Measurements from ENCODE around the gene UBE2QL1. TPM values are rescaled to one million over a fixed set of nuclear protein-coding genes. Genes with fewer than 3 reads are reported as not detected.

The UBE2QL1 gene
- total RNA-seq, 1 donor = not detected

GRCh38 chr5:6488021-6488420, 39.4 kb downstream of the UBE2QL1 start:
- DNase-seq (ENCODE audit: low read depth) = no peak
- TF ChIP-seq, protein P1, sequence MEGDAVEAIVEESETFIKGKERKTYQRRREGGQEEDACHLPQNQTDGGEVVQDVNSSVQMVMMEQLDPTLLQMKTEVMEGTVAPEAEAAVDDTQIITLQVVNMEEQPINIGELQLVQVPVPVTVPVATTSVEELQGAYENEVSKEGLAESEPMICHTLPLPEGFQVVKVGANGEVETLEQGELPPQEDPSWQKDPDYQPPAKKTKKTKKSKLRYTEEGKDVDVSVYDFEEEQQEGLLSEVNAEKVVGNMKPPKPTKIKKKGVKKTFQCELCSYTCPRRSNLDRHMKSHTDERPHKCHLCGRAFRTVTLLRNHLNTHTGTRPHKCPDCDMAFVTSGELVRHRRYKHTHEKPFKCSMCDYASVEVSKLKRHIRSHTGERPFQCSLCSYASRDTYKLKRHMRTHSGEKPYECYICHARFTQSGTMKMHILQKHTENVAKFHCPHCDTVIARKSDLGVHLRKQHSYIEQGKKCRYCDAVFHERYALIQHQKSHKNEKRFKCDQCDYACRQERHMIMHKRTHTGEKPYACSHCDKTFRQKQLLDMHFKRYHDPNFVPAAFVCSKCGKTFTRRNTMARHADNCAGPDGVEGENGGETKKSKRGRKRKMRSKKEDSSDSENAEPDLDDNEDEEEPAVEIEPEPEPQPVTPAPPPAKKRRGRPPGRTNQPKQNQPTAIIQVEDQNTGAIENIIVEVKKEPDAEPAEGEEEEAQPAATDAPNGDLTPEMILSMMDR (IDR thresholded peaks at IDR 0.05; ENCODE audit: insufficient read depth, low read depth, low read length) = no peak
- H3K4me3 ChIP-seq (ENCODE audit: low read depth, low read length) = no peak overlapping the region

DNA sequence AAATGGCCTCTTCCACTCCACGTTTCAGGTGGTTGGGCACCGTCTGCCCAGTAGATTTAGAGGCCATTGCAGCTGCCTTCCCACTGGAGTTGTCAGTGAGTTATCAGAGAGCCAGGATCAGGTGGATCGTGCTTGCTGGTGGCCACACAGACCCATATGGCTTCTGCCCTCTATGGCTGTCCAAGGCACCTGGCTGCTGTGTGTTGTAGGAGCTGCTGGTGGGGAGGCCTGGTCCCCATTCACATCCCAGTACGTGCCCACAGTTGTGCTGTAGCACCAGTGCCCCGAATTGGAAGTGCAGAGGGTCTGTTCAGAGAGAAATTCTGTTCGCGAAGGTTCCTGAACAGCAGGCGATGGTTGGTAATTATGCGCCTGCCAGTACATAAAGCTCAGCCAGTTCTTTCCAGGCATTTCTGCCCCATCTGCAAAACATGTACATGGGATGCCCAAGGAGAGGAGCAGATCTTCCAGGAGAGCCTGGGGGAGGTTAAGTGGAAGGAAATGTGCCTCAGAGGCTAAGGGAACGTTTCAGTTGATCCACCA, 41.1 kb downstream of the UBE2QL1 start:
- TF ChIP-seq, protein P1 (IDR thresholded peaks at IDR 0.05; ENCODE audit: insufficient read depth, low read depth, low read length) = no peak
- DNase-seq (ENCODE audit: low read depth) = no peak
- H3K4me3 ChIP-seq (ENCODE audit: low read depth, low read length) = no peak overlapping the region

DNA sequence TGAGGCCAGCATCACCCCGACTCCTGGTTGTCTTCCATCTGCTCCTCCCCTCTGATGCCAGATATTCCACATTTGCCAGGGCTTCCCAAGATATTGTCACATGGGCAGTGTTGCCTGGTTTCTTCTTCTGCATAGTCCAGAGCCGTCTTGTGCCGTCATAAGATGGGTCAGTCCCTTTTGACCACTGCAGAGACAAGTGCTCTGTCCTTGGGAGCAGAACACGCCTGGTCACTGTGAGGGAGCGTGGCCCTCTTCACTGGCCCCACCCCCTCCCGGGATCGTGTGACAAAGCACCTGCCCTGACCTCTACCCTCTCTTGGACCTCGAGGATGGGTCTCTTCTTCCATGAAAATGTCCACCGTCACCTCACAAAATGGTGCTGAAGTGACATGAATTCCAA, 41.6 kb downstream of the UBE2QL1 start:
- DNase-seq (ENCODE audit: low read depth) = no peak
- no peak overlapping the region for H3K4me3 ChIP-seq (ENCODE audit: low read depth, low read length)
- TF ChIP-seq, protein P1 (IDR thresholded peaks at IDR 0.05; ENCODE audit: insufficient read depth, low read depth, low read length) = no peak

- TF ChIP-seq, protein P1 (IDR thresholded peaks at IDR 0.05; ENCODE audit: insufficient read depth, low read depth, low read length) = no peak
- no peak for DNase-seq (ENCODE audit: low read depth)
- H3K4me3 ChIP-seq (ENCODE audit: low read depth, low read length) = no peak overlapping the region
Observed at GRCh38 chr5:6490693-6491092, 42.0 kb downstream of the UBE2QL1 start.

DNA sequence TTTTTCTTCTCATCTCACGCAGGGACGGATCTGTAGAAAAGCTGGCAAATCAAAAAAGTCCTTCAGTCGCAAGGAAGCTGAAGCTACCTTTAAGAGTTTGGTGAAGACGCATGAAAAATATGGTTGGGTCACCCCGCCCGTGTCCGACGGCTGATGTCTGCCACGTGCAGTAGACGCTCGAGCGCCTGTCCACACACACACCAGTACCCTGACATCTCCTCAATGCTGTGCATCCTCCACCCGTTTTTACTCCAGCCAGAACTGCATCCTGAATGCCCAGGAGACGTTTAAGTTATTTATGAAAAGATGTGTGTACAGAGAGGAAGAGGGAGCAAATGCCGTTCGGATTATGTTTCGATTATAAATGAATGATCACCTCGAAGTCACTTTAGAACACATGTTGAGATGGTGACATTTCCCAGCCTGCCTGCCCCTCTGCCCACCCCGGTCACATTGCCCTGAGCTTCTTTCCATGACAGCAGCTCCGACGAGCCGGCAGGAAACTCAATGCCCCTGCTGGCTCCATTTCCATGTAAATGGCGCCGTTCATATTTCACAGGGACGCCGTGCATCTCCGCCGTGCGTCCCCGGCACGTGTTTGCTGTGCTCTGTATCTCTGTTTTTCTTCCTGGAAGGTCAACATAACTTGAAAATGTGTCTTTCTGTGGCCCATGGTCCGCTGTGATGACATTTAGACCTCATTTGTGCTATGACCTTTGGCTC, 42.7 kb downstream of the UBE2QL1 start:
- H3K4me3 ChIP-seq (ENCODE audit: low read depth, low read length) = no peak overlapping the region
- DNase-seq (ENCODE audit: low read depth) = no peak
- TF ChIP-seq, protein P1 (IDR thresholded peaks at IDR 0.05; ENCODE audit: insufficient read depth, low read depth, low read length) = no peak

- no peak overlapping the region for H3K4me3 ChIP-seq (ENCODE audit: low read depth, low read length)
- TF ChIP-seq, protein P1 (IDR thresholded peaks at IDR 0.05; ENCODE audit: insufficient read depth, low read depth, low read length) = no peak
- no peak for DNase-seq (ENCODE audit: low read depth)
Observed at GRCh38 chr5:6491919-6492290, 43.2 kb downstream of the UBE2QL1 start.

All from fibroblast of villous mesenchyme (primary cell).